OCI-LY1 (cell line): ENCODE results near the gene CENPC.

Source experiments
- EZH2 ChIP-seq: fragments of 200-600 bp; sonication (generic), shearing (Covaris generic); IDR thresholded peaks from 2 replicates; pipeline ENCODE4 v1.8.0; 2017; ENCODE audit warnings: borderline replicate concordance, mixed run types, mild to moderate bottlenecking, antibody characterized with exemption, low read length, moderate library complexity, mixed read lengths
- TF ChIP-seq, protein P1 (sequence below): fragments of 200-600 bp; sonication (generic), shearing (Covaris generic); IDR thresholded peaks from 2 replicates; pipeline ENCODE4 v1.5.1; 2017; ENCODE audit warnings: mild to moderate bottlenecking, antibody characterized with exemption, low read length, moderate library complexity, mixed read lengths

DNA sequence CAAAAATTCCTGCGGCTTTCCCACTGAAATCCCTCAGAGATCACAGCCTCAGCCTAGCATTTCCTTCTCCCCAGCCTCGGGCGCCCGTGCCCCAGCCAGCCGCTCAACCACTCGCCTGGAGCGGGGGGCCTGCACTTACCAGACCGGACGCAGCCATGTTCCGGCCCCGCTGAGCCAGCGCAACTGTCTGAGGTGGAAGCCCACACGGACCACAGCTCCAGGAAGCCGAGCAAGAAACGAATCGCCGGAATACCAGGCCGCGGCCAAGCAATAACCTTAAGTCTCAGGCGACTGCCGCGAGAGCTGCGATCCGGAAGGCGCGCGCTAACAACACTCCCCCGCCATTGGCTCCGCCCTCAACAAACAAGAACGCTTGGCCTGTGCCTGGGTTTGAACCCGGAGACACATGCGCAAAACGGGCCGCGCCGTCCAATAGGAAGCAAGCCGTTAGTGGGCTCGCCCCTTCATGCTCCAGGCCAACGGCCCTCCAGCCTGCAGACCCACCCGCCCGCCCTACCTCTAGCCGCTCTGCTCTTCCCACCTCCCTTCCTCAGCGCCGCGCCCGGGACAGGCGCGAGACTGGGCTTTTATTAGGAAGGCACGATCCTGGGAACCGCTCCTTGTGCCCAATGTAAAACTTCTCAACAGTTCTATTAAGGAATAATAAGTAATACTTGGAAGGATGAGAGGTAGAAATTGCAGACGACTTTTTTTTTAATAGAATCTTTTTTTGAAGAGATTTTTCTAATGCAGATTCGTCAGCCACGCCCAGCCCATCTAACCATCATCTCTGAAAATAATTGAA, at the start of gene CENPC:
- TF ChIP-seq, protein P1, sequence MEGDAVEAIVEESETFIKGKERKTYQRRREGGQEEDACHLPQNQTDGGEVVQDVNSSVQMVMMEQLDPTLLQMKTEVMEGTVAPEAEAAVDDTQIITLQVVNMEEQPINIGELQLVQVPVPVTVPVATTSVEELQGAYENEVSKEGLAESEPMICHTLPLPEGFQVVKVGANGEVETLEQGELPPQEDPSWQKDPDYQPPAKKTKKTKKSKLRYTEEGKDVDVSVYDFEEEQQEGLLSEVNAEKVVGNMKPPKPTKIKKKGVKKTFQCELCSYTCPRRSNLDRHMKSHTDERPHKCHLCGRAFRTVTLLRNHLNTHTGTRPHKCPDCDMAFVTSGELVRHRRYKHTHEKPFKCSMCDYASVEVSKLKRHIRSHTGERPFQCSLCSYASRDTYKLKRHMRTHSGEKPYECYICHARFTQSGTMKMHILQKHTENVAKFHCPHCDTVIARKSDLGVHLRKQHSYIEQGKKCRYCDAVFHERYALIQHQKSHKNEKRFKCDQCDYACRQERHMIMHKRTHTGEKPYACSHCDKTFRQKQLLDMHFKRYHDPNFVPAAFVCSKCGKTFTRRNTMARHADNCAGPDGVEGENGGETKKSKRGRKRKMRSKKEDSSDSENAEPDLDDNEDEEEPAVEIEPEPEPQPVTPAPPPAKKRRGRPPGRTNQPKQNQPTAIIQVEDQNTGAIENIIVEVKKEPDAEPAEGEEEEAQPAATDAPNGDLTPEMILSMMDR, result no peak
- no peak for TF ChIP-seq EZH2
